ENCODE data around the gene WIZ. TPM values are rescaled to one million over a fixed set of nuclear protein-coding genes. Genes with fewer than 3 reads are reported as not detected.

WIZ gene
- total RNA-seq, 1 experiment from 2014 or later = 72.3 TPM

DNA sequence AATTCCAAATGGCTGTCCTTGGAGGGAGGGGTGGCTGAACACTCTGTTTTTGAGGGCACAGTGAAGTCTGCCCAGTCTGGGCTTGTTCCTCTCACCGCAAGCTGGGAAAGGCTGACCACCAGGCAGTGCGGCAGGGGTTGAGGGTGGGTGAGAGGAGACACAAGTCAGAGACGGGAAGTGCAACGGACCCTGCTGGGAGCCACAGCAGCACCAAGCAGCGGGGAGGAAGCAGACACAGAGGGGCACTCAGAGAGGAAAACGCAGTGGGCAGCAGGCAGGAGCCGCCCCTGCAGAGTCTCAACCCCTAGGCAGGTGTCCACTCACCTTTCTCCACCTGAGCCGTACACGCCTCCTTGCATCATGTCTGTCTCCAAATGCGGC is 46.6 kb downstream of the WIZ start:
- ChIA-PET POLR2A (ENCODE audit: low non-redundant PET) (interaction anchor here (0.5 kb wide), 1 partner anchor 11 kb away, joined by 12 read pairs; no protein-coding TSS in a partner anchor), CTCF (no interaction called here)
- peaks cover 65% of the 10 kb centered on the region for H3K36me3 ChIP-seq (ENCODE audit: insufficient read depth, low read length, poor library complexity, severe bottlenecking)
- no peak for DNase-seq (ENCODE audit: low spot score)
- no peaks in the 10 kb centered on the region for H3K9me3 ChIP-seq (ENCODE audit: low read depth, low read length, poor library complexity, severe bottlenecking)
- peaks cover 4% of the 10 kb centered on the region for H3K4me1 ChIP-seq (ENCODE audit: insufficient read depth, low read length, poor library complexity, severe bottlenecking)
- H3K4me3 ChIP-seq (ENCODE audit: low read depth, low read length, poor library complexity, severe bottlenecking) = no peak overlapping the region
- no peaks in the 10 kb centered on the region for H3K27me3 ChIP-seq (replicated peaks; ENCODE audit: insufficient read depth, low read depth, low read length, poor library complexity)
- TF ChIP-seq, protein P1, sequence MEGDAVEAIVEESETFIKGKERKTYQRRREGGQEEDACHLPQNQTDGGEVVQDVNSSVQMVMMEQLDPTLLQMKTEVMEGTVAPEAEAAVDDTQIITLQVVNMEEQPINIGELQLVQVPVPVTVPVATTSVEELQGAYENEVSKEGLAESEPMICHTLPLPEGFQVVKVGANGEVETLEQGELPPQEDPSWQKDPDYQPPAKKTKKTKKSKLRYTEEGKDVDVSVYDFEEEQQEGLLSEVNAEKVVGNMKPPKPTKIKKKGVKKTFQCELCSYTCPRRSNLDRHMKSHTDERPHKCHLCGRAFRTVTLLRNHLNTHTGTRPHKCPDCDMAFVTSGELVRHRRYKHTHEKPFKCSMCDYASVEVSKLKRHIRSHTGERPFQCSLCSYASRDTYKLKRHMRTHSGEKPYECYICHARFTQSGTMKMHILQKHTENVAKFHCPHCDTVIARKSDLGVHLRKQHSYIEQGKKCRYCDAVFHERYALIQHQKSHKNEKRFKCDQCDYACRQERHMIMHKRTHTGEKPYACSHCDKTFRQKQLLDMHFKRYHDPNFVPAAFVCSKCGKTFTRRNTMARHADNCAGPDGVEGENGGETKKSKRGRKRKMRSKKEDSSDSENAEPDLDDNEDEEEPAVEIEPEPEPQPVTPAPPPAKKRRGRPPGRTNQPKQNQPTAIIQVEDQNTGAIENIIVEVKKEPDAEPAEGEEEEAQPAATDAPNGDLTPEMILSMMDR (conservative IDR thresholded peaks at IDR 0.05; ENCODE audit: low read depth, low read length) = no peak
- no peak for TF ChIP-seq EZH2 (IDR thresholded peaks at IDR 0.05; ENCODE audit: borderline replicate concordance, low read depth, low read length, poor library complexity, severe bottlenecking)
- intact Hi-C loops (cut with micrococcal nuclease; ENCODE audit: unreplicated experiment) = no loop called here
- no TSS peak for BruUV-seq (replicated peaks)
- peak overlapping the region; percentile 23 for H3K27ac ChIP-seq (ENCODE audit: low read depth, low read length, poor library complexity, severe bottlenecking)

- POLR2A ChIA-PET (ENCODE audit: low non-redundant PET) = interaction anchor here (0.5 kb wide), 1 partner anchor 12 kb away, joined by 12 read pairs; no protein-coding TSS in a partner anchor
- peaks cover 4% of the 10 kb centered on the region for H3K4me1 ChIP-seq (ENCODE audit: insufficient read depth, low read length, poor library complexity, severe bottlenecking)
- H3K9me3 ChIP-seq (ENCODE audit: low read depth, low read length, poor library complexity, severe bottlenecking) = no peaks in the 10 kb centered on the region
- no peak overlapping the region for H3K4me3 ChIP-seq (ENCODE audit: low read depth, low read length, poor library complexity, severe bottlenecking)
- H3K27ac ChIP-seq (ENCODE audit: low read depth, low read length, poor library complexity, severe bottlenecking) = peak overlapping the region; percentile 23
- no TSS peak for BruUV-seq (replicated peaks)
- H3K36me3 ChIP-seq (ENCODE audit: insufficient read depth, low read length, poor library complexity, severe bottlenecking) = peaks cover 65% of the 10 kb centered on the region
- no peak for TF ChIP-seq EZH2 (IDR thresholded peaks at IDR 0.05; ENCODE audit: borderline replicate concordance, low read depth, low read length, poor library complexity, severe bottlenecking)
- TF ChIP-seq, protein P1 (conservative IDR thresholded peaks at IDR 0.05; ENCODE audit: low read depth, low read length) = no peak
- no peak for DNase-seq (ENCODE audit: low spot score)
- CTCF ChIA-PET = no interaction called here
- intact Hi-C loops (cut with micrococcal nuclease; ENCODE audit: unreplicated experiment) = no loop called here
- H3K27me3 ChIP-seq (replicated peaks; ENCODE audit: insufficient read depth, low read depth, low read length, poor library complexity) = no peaks in the 10 kb centered on the region
Observed at GRCh38 chr19:15402411-15403150, 47.2 kb downstream of the WIZ start.

GRCh38 chr19:15401397-15401710 is 48.4 kb downstream of the WIZ start:
- POLR2A ChIA-PET (ENCODE audit: low non-redundant PET) = no interaction called here
- peaks cover 70% of the 10 kb centered on the region for H3K36me3 ChIP-seq (ENCODE audit: insufficient read depth, low read length, poor library complexity, severe bottlenecking)

More at GRCh38 chr19:15401397-15401710, 48.4 kb downstream of the WIZ start:
- no peaks in the 10 kb centered on the region for H3K27me3 ChIP-seq (replicated peaks; ENCODE audit: insufficient read depth, low read depth, low read length, poor library complexity)
- CTCF ChIA-PET = no interaction called here
- no TSS peak for BruUV-seq (replicated peaks)
- intact Hi-C loops (cut with micrococcal nuclease; ENCODE audit: unreplicated experiment) = no loop called here
- no peaks in the 10 kb centered on the region for H3K9me3 ChIP-seq (ENCODE audit: low read depth, low read length, poor library complexity, severe bottlenecking)
- H3K27ac ChIP-seq (ENCODE audit: low read depth, low read length, poor library complexity, severe bottlenecking) = no peak overlapping the region
- TF ChIP-seq, protein P1 (conservative IDR thresholded peaks at IDR 0.05; ENCODE audit: low read depth, low read length) = no peak
- no peak for TF ChIP-seq EZH2 (IDR thresholded peaks at IDR 0.05; ENCODE audit: borderline replicate concordance, low read depth, low read length, poor library complexity, severe bottlenecking)
- no peak for DNase-seq (ENCODE audit: low spot score)
- peaks cover 4% of the 10 kb centered on the region for H3K4me1 ChIP-seq (ENCODE audit: insufficient read depth, low read length, poor library complexity, severe bottlenecking)
- no peak overlapping the region for H3K4me3 ChIP-seq (ENCODE audit: low read depth, low read length, poor library complexity, severe bottlenecking)
